GM12865 (cell line): ENCODE measurements around the gene CYB561A3.
A peak's percentile ranks its signal among the peaks of the same experiment; 100 is the strongest.

ENCODE experiments used
- DNase-seq: peaks from one replicate; pipeline ENCODE4 v3.0.0; 2010; ENCODE audit warnings: low read depth
- H3K4me3 ChIP-seq: 2 replicates; pipeline ENCODE4 v1.5.1; 2011; ENCODE audit warnings: mild to moderate bottlenecking, low read depth, low read length, control low read depth
- TF ChIP-seq, protein P1 (sequence below): IDR thresholded peaks from 2 replicates; pipeline ENCODE4 v1.5.1; 2011; ENCODE audit warnings: low read length, control low read depth, low read depth, inconsistent platforms; ENCODE audit not compliant: insufficient read depth; ENCODE audit errors: missing control alignments

Gene CYB561A3

DNA sequence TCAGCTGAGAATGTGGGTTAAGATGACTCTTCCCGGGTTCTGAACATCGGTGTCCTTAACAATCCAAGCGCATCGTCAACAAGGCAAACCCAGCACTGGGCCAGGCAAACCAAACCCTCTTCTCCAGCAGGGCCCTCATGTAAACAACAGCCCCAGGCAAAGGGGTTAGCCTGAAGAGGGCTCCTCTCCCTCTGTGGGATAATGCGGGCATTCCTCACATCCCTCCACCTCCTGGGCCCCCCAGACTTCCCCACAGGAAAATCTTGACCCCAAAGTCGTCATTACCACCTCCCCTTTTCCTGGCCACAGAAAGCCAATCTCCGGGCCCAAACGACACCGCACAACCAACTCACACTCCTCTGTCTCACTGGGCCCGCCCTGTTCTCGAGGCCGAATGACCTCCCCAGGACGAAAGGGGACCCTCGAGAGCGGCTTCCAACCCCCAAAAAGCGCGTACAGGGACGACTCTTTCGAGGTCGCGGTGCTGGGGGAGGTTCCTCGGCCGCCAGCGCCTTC, 29.3 kb downstream of the CYB561A3 start:
- H3K4me3 ChIP-seq: peak overlapping the region; percentile 90
- DNase-seq: no peak
- TF ChIP-seq, protein P1, sequence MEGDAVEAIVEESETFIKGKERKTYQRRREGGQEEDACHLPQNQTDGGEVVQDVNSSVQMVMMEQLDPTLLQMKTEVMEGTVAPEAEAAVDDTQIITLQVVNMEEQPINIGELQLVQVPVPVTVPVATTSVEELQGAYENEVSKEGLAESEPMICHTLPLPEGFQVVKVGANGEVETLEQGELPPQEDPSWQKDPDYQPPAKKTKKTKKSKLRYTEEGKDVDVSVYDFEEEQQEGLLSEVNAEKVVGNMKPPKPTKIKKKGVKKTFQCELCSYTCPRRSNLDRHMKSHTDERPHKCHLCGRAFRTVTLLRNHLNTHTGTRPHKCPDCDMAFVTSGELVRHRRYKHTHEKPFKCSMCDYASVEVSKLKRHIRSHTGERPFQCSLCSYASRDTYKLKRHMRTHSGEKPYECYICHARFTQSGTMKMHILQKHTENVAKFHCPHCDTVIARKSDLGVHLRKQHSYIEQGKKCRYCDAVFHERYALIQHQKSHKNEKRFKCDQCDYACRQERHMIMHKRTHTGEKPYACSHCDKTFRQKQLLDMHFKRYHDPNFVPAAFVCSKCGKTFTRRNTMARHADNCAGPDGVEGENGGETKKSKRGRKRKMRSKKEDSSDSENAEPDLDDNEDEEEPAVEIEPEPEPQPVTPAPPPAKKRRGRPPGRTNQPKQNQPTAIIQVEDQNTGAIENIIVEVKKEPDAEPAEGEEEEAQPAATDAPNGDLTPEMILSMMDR: no peak

DNA sequence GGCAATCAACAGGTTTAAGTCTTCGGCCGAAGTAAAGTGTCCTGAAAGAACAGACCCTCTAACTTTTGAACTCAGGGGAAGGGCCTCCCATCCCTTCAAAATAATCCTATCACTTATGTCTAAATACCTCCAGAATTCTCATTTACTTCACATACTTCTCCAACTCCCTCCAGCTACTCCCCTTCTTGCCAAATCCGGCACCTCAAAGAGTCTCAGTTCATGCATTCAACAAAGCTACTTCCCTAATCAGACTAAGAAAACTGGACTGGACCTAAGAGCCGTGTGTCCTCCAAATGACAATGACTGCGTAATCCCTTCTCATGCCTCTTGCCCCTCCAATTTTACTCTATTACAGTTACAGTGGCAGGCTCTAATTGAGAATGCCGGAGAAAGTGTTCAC, 30.0 kb downstream of the CYB561A3 start:
- peak overlapping the region; percentile 90 for H3K4me3 ChIP-seq
- no peak for DNase-seq
- TF ChIP-seq, protein P1: no peak

DNA sequence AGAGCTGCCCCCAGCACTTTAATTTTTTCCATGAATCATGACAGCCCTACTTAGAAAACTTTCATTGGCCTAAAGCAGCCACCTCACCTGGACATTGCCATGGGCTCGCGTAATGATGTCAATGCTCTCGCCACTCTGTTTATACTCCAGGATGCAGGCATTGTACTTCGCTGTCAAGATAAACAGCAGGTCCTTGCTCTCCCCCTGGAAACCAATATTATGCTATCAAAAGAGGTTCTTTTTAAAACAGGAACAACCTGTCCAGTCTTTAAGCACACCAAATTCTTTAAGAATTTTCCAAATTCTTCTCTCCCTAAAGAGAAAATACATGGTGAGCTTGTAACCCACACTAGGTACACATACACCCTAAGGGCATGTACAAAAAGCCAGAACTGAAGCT, 31.8 kb downstream of the CYB561A3 start:
- H3K4me3 ChIP-seq: no peak overlapping the region
- no peak for DNase-seq
- TF ChIP-seq, protein P1: no peak

DNA sequence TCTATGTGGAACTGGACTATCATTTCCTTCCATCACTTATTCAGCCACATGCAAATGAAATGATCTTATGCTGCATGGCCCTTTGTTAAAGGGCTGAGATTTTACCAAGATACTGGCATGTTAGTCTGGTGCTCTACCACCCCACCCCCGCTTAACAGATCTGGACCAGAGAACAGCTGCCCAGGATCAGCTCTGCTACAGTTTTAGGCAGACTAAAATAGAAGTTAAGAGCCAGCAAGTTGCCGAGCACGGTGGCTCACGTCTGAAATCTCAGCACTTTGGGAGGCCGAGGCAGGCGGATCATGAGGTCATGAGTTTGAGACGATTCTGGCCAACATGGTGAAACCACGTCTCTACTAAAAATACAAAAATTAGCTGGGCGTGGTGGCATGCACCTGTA, 33.3 kb downstream of the CYB561A3 start:
- no peak overlapping the region for H3K4me3 ChIP-seq
- DNase-seq: no peak
- TF ChIP-seq, protein P1: no peak

DNA sequence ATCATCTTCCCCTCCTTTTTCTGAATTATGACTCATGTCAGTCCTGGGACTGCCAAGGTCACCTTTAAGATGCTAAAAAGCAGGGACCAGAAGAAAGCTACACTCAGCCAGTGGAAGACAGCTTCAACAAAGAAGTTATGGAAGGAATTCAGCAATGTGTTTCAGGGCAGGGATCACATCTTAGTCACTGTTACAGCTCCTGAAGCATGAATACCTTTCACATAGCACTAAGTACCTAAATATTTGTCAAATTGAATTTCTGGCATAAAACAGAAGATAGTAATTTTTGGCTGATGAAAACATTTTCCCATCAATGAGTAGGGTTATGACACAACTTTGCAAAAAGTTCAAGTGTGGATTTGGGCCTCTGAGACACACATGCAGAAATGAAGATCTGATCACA, 34.0 kb downstream of the CYB561A3 start:
- DNase-seq: no peak
- H3K4me3 ChIP-seq: no peak overlapping the region
- TF ChIP-seq, protein P1: no peak

DNA sequence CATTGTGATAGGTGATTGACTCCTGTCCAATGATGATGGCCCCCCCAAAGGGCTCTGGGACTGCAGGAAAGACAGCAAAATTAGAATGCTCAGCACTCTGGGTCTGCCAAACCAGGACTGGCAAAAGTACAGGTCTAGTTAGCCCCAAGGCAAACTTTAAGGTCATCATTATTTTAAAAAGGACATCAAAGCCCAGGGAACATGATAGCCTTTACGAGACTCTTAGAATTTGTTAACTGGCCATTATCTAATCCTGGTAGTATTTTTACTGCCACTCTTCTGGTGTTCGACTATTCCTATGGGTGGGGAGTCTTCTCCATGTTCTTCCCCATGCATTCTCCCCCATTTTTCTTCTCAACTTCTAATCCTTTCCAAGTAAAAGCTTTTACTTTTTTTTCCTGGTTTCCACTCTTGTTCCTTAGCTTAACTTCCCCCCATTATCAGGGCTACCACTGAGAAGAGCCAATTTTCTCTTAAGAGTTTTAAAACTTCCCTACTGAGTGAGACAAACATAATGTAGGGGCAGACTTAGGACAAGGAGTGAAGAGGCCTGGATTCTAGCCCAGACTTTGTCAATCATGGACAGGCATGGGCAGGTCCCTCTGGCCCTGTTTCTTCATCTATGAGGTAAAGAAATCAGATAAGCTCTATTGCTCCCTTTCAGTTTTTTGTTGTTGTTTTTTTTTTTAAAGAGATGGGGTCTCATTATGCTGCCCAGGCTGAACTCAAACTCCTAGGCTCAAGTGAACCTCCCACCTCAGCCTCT, 35.9 kb downstream of the CYB561A3 start:
- no peak for DNase-seq
- TF ChIP-seq, protein P1: no peak
- no peak overlapping the region for H3K4me3 ChIP-seq

DNA sequence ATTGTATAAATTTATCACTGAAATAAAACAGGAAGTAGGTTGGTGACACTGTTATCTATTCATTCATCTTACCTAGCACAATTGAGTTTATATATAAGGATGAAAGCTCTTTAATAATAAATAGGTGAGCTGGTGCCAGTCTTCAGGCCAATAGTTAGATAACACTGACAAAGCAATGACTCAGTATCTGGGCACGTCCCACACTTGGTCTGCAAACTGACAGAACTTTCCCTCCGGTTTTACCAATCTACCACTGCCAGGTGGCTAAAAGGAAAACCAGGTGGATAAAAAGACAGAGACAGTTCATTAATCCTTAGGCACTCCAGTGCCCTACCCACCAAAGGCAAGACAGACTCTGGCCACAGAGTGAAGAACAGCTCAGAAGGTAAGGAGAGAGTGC, 46.4 kb downstream of the CYB561A3 start:
- TF ChIP-seq, protein P1: no peak
- H3K4me3 ChIP-seq: no peak overlapping the region
- no peak for DNase-seq
